NCI-H2029 treated with DMSO at 0.1 percent for 48 hours (cell line): Measurements from ENCODE around the gene POFUT2.

Experiments used
- DNase-seq: peaks from one replicate; lab custom pipeline; 2025; lab: John Stamatoyannopoulos, UW

The POFUT2 gene

DNA sequence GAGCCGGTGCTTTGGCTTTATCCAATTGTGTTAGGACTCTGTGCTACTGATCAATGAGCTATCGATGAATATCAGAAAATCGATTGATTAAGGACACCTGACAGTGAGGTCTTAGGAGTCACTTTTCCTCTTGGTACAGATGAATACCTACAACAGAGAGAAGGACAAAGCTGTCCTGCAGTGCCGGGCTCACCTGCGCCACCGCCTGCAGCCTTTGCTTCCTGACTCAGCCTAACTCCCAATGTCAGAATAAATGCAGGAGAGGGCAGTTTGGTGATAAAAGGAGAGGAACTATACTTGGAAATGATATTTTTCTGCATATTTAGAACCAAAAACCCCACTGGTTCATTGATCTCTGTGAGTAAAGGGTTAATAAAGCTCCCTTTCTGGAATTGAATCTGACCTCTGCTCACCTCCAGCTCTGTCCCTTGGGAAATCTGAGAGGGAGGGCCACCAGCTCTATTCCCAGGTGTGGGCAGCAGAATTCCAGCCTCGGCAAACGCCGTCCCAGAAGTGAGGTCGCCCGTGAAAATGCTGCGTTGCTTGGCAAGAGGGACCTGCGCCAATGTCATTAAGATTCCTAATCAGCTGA, 39.3 kb downstream of the POFUT2 start:
- no peak for DNase-seq

GRCh38 chr21:45246386-45247320, 41.0 kb downstream of the POFUT2 start:
- no peak for DNase-seq

- no peak for DNase-seq
Observed at GRCh38 chr21:45244799-45245340, 42.8 kb downstream of the POFUT2 start.

DNA sequence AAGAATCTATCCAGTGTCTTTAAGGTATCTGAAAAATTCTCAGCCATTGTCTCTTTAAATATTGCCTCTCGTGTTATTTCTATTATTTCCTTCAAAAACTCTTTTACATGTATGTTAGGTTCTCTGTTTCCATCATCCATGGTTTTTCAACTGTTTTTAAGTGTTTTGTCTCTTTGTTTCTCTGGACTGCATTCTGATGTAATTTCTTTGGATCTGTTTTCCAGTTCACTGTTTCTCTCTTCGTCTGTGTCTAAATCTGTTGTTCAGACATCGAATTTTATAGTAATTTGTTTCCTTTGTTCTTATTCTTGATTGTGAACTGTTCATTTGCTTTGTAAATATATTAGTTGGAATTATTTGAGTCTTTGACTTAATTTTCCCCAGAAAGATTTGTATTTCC, 44.1 kb downstream of the POFUT2 start:
- DNase-seq: no peak

GRCh38 chr21:45241357-45241756, 46.3 kb downstream of the POFUT2 start:
- no peak for DNase-seq

DNA sequence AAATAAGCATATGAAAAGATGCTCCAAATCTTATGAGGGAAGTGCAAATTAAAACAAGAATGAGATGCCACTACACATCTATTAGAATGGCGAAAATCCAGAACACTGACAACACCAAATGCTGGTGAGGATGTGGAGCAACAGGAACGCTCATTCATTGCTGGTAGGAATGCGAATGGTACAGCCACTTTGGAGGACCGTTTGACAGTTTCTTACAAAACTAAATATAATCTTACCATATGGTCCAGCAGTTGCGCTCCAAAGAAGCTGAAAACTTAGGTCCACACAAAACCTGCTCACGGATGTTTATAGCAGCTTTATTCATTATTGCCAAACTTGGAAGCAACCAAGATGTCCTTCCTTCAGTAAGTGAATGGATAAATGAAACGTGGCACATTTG, 50.3 kb downstream of the POFUT2 start:
- DNase-seq: no peak

- DNase-seq: no peak
Observed at GRCh38 chr21:45236481-45236880, 51.2 kb downstream of the POFUT2 start.

DNA sequence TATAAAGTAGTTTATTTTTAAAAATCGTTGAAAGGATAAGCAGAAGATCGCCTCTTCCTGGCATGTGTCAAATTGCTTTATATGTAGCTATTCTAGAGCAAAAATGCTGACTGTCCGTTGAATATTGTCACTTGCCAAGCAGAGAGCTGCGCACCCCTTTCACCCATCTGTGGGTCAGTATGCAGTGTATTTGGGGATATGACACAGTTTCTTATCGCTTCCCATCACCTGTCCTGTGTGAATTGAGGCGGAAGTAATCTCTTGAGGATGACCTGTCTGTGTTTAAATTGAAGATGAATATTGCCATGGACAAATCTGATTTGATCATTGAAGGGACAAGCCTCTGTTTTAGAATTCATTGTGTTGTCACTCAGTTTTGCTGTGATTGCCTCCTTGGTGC, 52.2 kb downstream of the POFUT2 start:
- DNase-seq: no peak

GRCh38 chr21:45234965-45235364, 52.7 kb downstream of the POFUT2 start:
- DNase-seq: no peak

- no peak for DNase-seq
Observed at GRCh38 chr21:45234127-45234526, 53.6 kb downstream of the POFUT2 start.

DNA sequence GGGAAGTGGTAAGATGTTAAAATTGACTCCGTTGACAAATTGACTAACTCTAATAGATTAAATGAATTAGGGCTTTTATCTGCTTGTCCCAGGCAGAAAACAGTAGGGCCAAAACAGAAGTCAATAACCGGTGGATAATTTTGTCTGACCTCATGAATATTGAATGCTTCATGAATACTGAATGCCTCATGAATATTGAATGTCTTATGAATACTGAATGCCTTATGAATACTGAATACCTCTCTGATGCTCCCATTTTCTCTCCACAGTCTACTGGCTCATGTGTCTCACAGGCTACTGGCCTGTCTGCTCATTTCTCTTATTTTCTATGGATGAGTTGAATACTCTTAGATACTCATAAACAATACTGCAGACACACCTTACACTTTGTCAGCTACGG, 56.0 kb downstream of the POFUT2 start:
- DNase-seq: no peak

DNA sequence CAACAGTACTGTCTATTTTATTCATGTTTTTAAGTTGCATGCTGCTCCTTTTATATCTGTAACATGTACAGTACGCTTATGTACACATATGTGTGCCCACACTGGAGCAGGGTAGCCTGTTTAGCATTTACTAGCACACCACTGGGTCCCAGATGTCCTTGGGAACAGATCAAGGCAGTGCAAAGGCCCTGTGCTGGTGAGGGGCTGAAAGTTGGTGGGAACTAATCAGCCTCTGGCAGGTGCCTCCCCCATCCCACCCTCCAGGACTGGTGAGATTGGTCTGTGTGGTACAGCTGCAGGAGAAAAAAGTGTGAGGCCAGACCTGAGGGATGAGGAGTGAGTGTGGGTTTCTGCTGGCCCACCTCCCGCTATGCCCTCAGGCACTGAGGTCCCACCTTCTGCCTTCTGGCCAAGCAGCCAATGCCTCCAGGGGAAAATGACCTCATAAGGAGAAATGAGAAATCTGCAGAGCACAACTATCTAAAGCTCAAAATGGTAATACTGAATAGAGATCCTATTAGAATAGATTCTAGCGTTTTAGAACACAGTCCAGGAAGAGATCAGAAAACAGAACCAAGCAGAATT, 58.9 kb downstream of the POFUT2 start:
- DNase-seq: no peak

DNA sequence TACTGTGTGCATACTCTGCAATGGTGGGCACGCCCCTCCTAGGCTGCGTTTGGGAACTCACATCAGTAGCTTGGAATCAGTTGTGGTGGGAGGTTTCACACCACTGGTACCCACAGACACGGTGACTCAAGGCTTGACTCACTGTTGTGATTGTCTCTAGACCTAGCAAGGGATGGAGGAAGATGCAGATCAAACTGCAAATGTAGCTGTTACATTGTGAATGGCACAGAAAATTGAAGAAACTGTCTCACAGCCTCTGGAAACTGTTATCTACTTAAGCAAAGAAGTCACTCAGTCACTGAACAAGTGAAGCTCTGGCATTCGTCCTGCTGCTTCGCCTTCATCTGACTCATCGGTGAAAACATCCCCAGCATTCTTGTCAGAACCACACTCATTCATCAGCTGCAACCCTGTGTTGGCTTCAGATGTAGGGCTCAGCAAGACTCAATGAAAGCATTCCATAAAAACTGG, 59.5 kb downstream of the POFUT2 start:
- DNase-seq: no peak

- no peak for DNase-seq
Observed at GRCh38 chr21:45227735-45228134, 60.0 kb downstream of the POFUT2 start.

DNA sequence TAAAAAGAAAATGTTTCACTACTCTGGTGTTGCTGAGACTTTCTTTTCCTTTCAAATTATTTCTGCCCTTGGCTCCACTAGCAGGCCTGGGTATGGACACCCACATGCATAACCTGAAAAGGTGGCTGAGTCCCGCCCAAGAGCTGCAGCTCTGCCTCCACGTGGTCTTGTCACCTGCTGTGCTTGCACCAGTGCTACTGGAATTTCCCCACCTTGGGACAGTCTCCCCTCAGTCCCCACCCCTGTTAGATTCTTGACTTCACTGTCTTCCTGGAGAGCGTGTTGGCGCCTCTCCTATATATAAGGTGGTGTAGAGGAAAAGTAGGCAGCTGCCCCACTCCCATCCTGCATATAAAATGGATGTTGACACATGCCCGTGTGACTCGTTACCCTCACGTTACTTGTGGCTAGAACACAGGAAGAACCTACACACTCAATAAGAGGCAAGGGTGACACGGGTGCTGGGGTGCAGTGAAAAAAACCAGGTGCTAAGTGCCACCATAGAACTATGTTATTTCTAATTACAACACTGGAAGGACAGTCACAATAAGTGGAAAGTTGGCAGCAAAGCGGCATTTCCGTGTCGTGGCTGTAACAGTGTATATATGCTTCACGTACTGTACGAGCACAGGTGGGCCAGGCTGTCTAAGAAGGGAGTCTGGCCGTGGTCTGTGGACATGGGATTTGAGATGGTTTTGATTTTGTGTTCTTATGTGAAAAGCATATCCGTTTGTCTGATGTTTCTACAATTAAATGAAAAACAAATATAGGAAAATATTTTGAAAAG, 61.0 kb downstream of the POFUT2 start:
- no peak for DNase-seq

GRCh38 chr21:45225741-45226327, 61.9 kb downstream of the POFUT2 start:
- DNase-seq: no peak

DNA sequence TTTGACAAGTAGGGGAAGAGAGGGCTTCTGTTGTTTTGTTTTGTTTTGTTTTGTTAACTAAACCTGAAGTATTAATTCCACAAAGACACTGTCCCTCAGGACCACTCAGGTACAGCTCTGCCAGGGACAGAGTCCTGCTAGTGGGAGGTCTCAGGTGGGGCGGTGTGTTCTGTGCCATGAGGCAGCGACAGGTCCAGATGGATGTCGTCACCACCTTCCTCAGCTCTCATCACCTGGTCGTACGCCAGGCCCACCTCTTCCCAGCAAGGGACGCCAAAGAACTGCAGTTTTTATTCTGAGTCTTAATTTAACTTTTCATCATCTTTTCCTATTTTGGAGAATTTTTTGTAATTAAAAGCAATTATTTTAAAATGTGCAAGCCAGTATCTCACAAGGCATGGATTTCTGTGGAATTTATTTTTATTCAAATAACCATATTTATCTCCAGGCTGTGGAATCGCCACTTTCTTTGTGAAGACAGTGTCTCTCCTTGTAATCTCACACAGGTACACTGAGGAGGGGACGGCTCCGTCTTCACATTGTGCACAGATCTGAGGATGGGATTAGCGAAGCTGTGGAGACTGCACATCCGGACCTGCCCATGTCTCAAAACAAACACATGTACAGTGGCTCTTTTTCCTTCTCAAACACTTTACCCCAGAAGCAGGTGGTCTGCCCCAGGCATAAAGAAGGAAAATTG, 62.5 kb downstream of the POFUT2 start:
- DNase-seq: no peak

DNA sequence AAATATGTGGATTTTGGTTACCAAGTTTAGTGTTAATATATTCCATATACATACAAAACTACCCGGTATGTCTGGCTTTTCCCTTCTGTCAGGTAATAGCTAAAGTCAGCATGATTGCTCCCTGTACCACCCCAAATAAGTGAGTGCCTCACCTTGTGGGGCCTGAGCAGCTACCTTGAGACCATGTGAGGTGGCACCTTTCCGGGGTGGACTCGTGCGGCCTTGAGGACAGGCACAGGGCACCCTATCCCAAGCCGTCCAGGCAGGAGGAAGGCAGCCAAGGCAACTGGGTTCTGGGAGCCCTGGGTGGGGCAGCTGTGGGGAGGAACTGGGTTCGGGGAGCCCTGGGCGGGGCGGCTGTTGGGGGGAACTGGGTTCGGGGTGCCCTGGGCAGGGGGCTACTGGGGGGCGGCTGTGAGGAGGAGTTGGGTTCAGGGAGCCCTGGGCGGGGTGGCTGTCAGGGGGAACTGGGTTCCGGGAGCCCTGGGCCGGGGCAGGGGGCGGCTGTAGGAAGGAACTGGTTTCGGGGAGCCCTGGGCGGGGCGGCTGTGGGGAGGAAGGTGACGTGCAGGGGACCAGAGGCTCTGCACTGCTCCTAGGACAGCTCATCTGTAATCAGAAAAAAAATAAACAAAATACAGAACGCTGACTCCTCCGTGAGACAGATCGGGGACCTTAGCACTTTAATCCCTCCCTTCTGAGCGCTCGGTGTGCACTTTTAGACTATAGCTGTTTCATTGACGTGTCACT, 63.3 kb downstream of the POFUT2 start:
- no peak for DNase-seq

DNA sequence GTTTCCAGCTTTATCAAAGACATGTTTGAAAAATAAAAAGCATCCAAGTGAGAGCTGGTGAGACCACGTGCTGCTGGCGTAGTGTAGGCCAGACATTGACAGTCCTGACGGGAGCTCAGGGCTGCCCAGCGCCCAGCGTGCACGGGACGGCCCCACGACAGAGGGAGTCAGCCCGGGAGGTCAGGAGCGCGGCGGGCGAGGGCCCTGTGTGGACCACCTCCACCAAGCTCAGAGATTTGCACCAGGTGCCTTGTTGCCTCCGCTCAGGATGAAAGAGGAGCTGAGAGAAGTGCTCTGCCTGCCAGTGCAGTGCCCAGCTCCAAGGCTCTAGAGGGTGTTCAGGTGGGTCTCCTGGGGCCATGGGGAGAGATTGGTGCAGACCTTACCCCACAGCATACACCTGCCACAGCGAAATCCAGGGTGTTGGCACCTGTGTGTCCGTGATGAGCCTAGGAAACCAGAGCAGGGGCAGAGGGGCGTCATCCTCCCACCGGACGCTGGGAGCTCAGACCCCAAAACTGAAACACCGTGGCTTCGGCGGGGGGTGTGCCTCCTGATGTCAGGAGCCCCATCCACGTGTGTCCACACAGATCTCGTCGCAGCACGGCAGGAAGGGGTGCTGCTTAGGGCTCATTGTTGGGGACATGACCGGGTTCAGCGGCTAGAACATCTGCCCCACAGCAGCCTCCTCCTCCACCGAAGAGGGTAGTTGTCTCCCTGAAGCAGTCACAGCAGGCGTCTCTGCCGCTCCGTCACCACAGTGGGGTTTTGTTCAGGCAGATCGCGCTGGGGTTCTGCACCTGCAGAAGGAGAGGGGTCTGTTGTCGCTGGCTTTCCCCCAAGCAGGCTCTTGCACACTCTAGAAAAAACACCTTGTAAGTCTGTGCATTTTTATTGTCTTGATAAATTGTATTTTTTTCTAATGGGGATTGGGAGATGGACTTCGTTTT, 64.2 kb downstream of the POFUT2 start:
- DNase-seq: no peak
